ENCODE data around the gene ONECUT2. TPM values are rescaled to one million over a fixed set of nuclear protein-coding genes. Genes with fewer than 3 reads are reported as not detected.

Gene ONECUT2
- total RNA-seq, 1 experiment from 2014 or later: 4.3 TPM

DNA sequence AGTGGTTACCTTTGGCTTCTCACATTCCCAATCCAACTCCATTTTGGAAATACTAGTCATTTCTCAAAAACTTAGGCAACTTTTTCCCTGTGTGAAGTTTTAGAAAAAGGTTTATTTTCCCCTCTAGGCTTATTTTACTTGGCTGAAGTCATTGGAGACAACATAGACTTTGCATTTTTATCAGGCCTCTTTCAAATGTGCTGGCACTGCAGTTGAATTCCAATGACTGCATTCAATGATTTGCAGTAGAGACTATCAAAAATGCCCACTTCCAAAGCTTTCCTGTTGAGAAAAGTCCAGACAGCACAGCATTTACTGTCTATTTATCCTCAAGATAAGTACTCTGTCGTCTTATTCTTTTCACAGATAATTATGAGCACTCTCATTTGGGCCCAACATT lies 70.1 kb downstream of the ONECUT2 start:
- Histone ChIP-seq H3K4me3 (replicated peaks in 1 of 2; ENCODE audit: low read depth in 1 of 2, low read length in 2 of 2) (no peak overlapping the region), H3K9me3 (ENCODE audit: control insufficient read depth in 1 of 2, insufficient read depth in 1 of 2, low read depth in 1 of 2, low read length in 2 of 2) (no peaks in the 10 kb centered on the region), H3K36me3 (ENCODE audit: control insufficient read depth in 1 of 2, insufficient read depth in 2 of 2, low read length in 2 of 2) (no peaks in the 10 kb centered on the region), H2AFZ (ENCODE audit: low read depth, low read length, poor library complexity, severe bottlenecking) (no peak overlapping the region), H3K4me2 (ENCODE audit: low read length) (no peak overlapping the region), H3K4me1 (ENCODE audit: control insufficient read depth in 1 of 2, insufficient read depth in 2 of 2, low read length in 2 of 2) (no peaks in the 10 kb centered on the region), H3K9me2 (ENCODE audit: insufficient read depth) (no peaks in the 10 kb centered on the region), H3K27ac (ENCODE audit: low read depth, low read length) (no peak overlapping the region), H3K79me2 (ENCODE audit: insufficient read depth, low read length) (no peaks in the 10 kb centered on the region), H3K9ac (ENCODE audit: low read length) (no peak overlapping the region), H4K20me1 (ENCODE audit: insufficient read depth) (no peaks in the 10 kb centered on the region), H3K27me3 (ENCODE audit: insufficient read depth, low read length) (peaks cover 26% of the 10 kb centered on the region; the same call in 1 of the 2 replicates)
- ATAC-seq (no peak), DNase-seq (ENCODE audit: low read depth, low spot score) (no peak)
- BruUV-seq (replicated peaks): no TSS peak
- POLR2A ChIA-PET: no interaction called here
- TF ChIP-seq RAD21 (IDR thresholded peaks at IDR 0.05; ENCODE audit: low read depth): no peak
- TF ChIP-seq YY1 (IDR thresholded peaks at IDR 0.05; ENCODE audit: extremely low read depth, insufficient replicate concordance, low read depth, low read length): no peak
- no peak for TF ChIP-seq CBX3 (IDR thresholded peaks at IDR 0.05; ENCODE audit: low read depth)
- TF ChIP-seq EZH2phosphoT487 (IDR thresholded peaks at IDR 0.05; ENCODE audit: borderline replicate concordance): no peak
- no peak for TF ChIP-seq ZNF274 (IDR thresholded peaks at IDR 0.05; ENCODE audit: low read depth, low read length)
- TF ChIP-seq SIN3A (IDR thresholded peaks at IDR 0.05; ENCODE audit: low read depth): no peak
- no peak for TF ChIP-seq SRF (IDR thresholded peaks at IDR 0.05; ENCODE audit: low read depth)
- TF ChIP-seq CEBPB (IDR thresholded peaks at IDR 0.05; ENCODE audit: low read depth): no peak
- TF ChIP-seq TCF7L2 (IDR thresholded peaks at IDR 0.05; ENCODE audit: borderline replicate concordance, extremely low read depth, insufficient read depth, insufficient read length): no peak
- no peak for TF ChIP-seq EZH2 (IDR thresholded peaks at IDR 0.05)
- TF ChIP-seq POLR2A (IDR thresholded peaks at IDR 0.05; ENCODE audit: borderline replicate concordance, extremely low read depth, insufficient read depth, insufficient read length): no peak
- CTCF ChIA-PET: no interaction called here
- RAD21 ChIA-PET (ENCODE audit: low non-redundant PET in 1 of 2, low total read pairs in 2 of 2, uncharacterized antibody in 2 of 2, unreplicated experiment in 2 of 2): no interaction called here
- intact Hi-C loops (cut with micrococcal nuclease): no loop called here

DNA sequence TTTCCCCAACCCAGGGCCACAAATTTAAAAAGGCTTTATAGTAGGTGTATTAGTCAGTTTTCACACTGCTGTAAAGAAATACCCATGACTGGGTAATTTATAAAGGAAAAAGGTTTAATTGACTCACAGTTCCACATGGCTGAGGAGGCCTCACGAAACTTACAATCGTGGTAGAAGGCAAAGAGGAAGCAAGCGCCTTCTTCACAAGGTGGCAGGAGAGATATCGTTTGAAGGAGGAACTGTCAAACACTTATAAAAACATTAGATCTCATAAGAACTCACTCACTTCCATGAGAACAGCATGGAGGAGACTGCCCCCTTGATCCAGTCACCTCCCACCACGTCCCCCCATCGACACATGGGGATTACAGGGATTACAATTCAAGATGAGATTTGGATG lies 80.9 kb downstream of the ONECUT2 start:
- no peak for ATAC-seq
- Histone ChIP-seq H3K4me3 (replicated peaks in 1 of 2; ENCODE audit: low read depth in 1 of 2, low read length in 2 of 2) (no peak overlapping the region), H3K27ac (ENCODE audit: low read depth, low read length) (no peak overlapping the region), H3K4me1 (ENCODE audit: control insufficient read depth in 1 of 2, insufficient read depth in 2 of 2, low read length in 2 of 2) (no peaks in the 10 kb centered on the region), H3K36me3 (ENCODE audit: control insufficient read depth in 1 of 2, insufficient read depth in 2 of 2, low read length in 2 of 2) (no peaks in the 10 kb centered on the region), H2AFZ (ENCODE audit: low read depth, low read length, poor library complexity, severe bottlenecking) (no peak overlapping the region), H3K79me2 (ENCODE audit: insufficient read depth, low read length) (no peaks in the 10 kb centered on the region), H3K27me3 (ENCODE audit: insufficient read depth, low read length) (no peaks in the 10 kb centered on the region), H3K9me2 (ENCODE audit: insufficient read depth) (no peaks in the 10 kb centered on the region), H3K9ac (ENCODE audit: low read length) (no peak overlapping the region), H3K9me3 (ENCODE audit: control insufficient read depth in 1 of 2, insufficient read depth in 1 of 2, low read depth in 1 of 2, low read length in 2 of 2) (no peaks in the 10 kb centered on the region), H3K4me2 (ENCODE audit: low read length) (no peak overlapping the region), H4K20me1 (ENCODE audit: insufficient read depth) (no peaks in the 10 kb centered on the region)
- DNase-seq (ENCODE audit: low read depth, low spot score): no peak
- POLR2A ChIA-PET: no interaction called here
- no peak for TF ChIP-seq ELF1 (IDR thresholded peaks at IDR 0.05; ENCODE audit: borderline replicate concordance, low read depth)
- TF ChIP-seq YY1 (IDR thresholded peaks at IDR 0.05; ENCODE audit: extremely low read depth, insufficient replicate concordance, low read depth, low read length): no peak
- BruUV-seq (replicated peaks): no TSS peak
- RAD21 ChIA-PET (ENCODE audit: low non-redundant PET in 1 of 2, low total read pairs in 2 of 2, uncharacterized antibody in 2 of 2, unreplicated experiment in 2 of 2): no interaction called here
- CTCF ChIA-PET: no interaction called here
- intact Hi-C loops (cut with micrococcal nuclease): no loop called here

Data from HCT116 (cell line).